BE2C (cell line): Measurements from ENCODE around the gene RICTOR.

Experiments used
- DNase-seq: peaks from one replicate; pipeline ENCODE4 v3.0.0-alpha.2; 2020
- H3K27me3 ChIP-seq: fragments of 250-450 bp; sonication (Bioruptor Pico); 2 replicates; pipeline ENCODE4 v1.5.1; 2020; ENCODE audit warnings: mild to moderate bottlenecking
- H3K36me3 ChIP-seq: fragments of 250-450 bp; sonication (Bioruptor Pico); 2 replicates; pipeline ENCODE4 v1.5.1; 2020; ENCODE audit warnings: mild to moderate bottlenecking
- H3K4me1 ChIP-seq: fragments of 250-450 bp; sonication (Bioruptor Pico); 2 replicates; pipeline ENCODE4 v1.5.1; 2020
- H3K4me3 ChIP-seq: 2 replicates; pipeline ENCODE4 v1.5.1; 2011; ENCODE audit warnings: low read depth, low read length
- H3K9me3 ChIP-seq: fragments of 250-450 bp; sonication (Bioruptor Pico); 2 replicates; pipeline ENCODE4 v1.5.1; 2020
- TF ChIP-seq, protein P1 (sequence below): IDR thresholded peaks from 2 replicates; pipeline ENCODE4 v1.5.1; 2012; ENCODE audit warnings: mild to moderate bottlenecking, low read depth, low read length

Gene RICTOR

DNA sequence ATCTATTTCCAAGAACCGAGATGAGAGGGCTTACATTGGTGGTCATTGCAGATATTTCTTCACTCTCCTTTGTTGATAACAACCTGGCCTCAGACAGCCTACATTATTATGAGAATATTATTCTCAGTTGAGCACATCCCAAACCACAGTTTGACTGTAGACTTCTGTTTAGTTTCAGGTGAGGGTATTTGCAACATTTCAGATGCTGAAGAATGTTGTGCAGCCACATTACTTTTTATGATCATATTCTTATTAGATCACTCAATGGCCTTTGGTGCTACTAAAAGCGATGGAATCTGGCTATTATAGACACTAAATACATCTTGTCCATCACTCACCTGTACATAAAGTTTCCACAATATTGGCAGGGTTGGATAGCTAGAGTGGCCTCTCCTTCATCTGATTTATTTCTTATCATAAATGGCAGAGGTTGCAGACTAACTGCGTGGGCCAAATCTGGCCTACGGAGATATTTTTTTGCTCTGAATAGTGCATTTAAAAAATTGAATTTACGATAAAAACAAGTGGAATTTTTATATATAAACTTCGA lies 26.2 kb upstream of the RICTOR start:
- TF ChIP-seq, protein P1, sequence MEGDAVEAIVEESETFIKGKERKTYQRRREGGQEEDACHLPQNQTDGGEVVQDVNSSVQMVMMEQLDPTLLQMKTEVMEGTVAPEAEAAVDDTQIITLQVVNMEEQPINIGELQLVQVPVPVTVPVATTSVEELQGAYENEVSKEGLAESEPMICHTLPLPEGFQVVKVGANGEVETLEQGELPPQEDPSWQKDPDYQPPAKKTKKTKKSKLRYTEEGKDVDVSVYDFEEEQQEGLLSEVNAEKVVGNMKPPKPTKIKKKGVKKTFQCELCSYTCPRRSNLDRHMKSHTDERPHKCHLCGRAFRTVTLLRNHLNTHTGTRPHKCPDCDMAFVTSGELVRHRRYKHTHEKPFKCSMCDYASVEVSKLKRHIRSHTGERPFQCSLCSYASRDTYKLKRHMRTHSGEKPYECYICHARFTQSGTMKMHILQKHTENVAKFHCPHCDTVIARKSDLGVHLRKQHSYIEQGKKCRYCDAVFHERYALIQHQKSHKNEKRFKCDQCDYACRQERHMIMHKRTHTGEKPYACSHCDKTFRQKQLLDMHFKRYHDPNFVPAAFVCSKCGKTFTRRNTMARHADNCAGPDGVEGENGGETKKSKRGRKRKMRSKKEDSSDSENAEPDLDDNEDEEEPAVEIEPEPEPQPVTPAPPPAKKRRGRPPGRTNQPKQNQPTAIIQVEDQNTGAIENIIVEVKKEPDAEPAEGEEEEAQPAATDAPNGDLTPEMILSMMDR: no peak
- no peaks in the 10 kb centered on the region for H3K4me1 ChIP-seq
- no peaks in the 10 kb centered on the region; the same call in 1 of the 2 replicates for H3K27me3 ChIP-seq
- no peak for DNase-seq
- H3K9me3 ChIP-seq: no peaks in the 10 kb centered on the region
- no peaks in the 10 kb centered on the region for H3K36me3 ChIP-seq
- no peak overlapping the region for H3K4me3 ChIP-seq

DNA sequence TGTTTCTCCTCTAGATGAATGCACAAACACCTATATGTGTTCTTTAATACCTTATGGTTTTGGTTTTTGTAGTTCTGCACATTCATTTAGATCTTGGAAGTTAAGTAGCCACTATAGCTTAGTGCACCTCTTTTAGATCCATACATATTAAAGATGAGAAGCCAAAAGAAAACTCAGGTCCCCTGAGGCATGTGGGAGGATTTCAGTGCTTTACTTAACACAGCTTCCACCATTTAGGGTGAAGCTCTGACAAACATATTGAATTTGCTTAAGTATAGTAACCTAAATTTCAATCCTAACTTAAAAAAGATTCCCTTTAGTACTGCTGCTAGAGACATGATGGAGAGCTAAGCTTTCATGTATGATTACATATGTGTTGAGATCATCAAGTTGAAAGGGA lies 25.6 kb upstream of the RICTOR start:
- DNase-seq: no peak
- Histone ChIP-seq H3K4me3 (no peak overlapping the region), H3K36me3 (no peaks in the 10 kb centered on the region), H3K27me3 (peaks cover 2% of the 10 kb centered on the region; the same call in 1 of the 2 replicates), H3K4me1 (no peaks in the 10 kb centered on the region), H3K9me3 (no peaks in the 10 kb centered on the region)
- TF ChIP-seq, protein P1: no peak

DNA sequence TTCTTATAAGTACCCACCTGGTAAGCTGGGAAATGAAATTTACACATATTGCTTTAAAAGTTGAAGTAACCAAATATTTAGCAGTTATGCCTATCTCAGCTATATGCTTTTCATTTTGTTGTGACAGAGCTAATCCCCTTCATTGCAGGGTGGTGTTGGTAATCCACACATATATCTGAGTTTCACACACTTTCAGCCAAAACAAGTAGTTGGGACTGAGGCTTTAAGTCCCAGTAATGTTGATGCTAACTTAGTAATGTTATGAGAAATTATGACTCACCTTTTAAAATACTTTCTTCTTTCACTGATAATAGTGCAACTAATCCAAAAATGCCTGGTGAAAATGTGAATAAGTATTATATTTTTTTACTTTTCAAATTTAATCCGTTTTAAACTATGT lies 19.2 kb upstream of the RICTOR start:
- Histone ChIP-seq H3K4me1 (no peaks in the 10 kb centered on the region), H3K9me3 (no peaks in the 10 kb centered on the region), H3K36me3 (no peaks in the 10 kb centered on the region), H3K27me3 (peaks cover 42% of the 10 kb centered on the region), H3K4me3 (no peak overlapping the region)
- TF ChIP-seq, protein P1: no peak
- DNase-seq: no peak

DNA sequence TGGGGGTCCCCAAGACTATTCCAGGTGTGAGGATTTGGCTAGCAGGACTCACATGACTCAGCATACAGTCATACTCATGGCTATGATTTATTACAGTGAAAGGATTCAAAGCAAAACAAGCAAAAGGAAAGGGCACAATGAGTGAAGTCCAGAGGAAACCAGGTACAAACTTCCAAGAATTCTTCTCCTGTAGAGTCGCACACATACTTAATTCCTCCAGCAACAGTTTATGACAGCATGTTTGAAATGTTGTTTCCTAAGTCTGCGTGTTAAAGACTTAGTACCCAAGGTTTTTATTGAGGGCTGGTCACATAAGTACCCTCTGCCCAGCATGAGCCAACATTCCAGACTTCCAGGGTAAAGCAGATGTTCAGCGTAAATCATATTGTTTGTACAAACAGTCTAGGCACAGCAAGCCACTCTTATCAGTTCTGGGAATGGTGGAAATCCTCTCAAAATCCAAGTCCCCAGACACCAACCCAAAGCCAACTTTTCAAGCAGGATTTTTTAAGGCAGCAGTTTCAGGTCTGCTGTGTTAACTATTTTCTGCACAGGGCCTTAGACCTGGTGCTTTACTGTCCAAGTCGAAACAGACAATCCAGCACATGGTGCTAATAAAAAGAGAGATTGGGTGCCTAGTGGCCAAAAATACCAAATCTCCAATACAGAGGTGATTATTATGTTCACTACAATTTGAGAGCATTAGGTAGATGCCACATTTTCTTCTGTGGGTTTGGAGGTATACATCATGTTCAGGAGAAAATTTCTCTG lies 18.6 kb upstream of the RICTOR start:
- no peaks in the 10 kb centered on the region for H3K4me1 ChIP-seq
- DNase-seq: no peak
- H3K36me3 ChIP-seq: no peaks in the 10 kb centered on the region
- TF ChIP-seq, protein P1: no peak
- H3K9me3 ChIP-seq: no peaks in the 10 kb centered on the region
- H3K27me3 ChIP-seq: peaks cover 42% of the 10 kb centered on the region
- no peak overlapping the region for H3K4me3 ChIP-seq

DNA sequence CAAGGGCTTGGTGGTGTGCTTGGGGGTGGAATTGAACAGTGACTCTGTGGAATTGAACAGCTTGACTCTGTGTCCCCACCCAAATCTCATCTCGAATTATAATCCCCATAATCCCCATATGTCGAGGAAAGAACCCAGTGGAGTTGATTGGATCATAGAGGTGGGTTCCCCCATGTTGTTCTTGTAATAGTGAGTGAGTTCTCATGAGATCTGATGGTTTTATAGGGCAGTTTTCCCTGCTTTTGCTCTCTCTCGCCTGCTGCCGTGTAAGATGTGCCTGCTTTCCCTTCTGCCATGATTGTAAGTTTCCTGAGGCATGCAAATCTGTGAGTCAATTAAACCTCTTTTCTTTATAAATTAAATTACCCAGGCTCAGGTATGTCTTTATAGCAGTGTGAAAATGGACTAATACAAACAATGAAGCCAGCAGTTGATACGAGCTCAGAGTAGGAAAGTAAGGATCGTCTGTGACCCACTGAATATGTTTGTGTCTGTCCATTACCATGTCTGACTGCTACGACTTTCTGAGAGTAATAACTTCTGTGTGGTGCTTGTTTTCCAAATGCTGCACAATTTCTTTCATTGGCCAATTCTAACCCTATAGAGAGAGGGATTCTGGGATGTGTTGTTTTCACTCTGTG lies 17.9 kb upstream of the RICTOR start:
- H3K4me3 ChIP-seq: no peak overlapping the region
- TF ChIP-seq, protein P1: no peak
- DNase-seq: no peak
- peaks cover 42% of the 10 kb centered on the region for H3K27me3 ChIP-seq
- no peaks in the 10 kb centered on the region for H3K4me1 ChIP-seq
- no peaks in the 10 kb centered on the region for H3K36me3 ChIP-seq
- no peaks in the 10 kb centered on the region for H3K9me3 ChIP-seq

DNA sequence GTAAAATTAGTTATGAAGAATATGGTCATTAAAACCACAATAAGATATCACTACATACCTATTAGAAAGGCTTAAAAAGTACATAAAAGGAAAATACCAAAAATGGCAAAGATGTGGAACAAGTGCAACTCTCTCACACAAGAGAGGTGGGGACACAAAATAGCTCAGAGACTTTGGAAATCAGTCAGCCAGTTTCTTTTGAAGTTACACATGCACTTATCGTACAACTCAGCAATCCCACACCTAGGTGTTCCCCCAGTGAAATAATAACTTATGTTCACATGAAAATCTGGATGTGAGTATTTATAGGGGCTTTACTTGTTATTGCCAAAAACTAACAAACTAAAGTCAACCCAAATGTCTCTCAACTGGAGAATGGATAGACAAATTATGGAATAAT lies 9.8 kb upstream of the RICTOR start:
- Histone ChIP-seq H3K36me3 (no peaks in the 10 kb centered on the region), H3K27me3 (peaks cover 23% of the 10 kb centered on the region), H3K4me1 (no peaks in the 10 kb centered on the region), H3K9me3 (no peaks in the 10 kb centered on the region), H3K4me3 (no peak overlapping the region)
- DNase-seq: no peak
- TF ChIP-seq, protein P1: no peak
